ENCODE results near the gene TMOD3.

GRCh38 chr15:51924156-51925068 lies 95.0 kb downstream of the TMOD3 start:
- no peak for TF ChIP-seq GATA2 (IDR thresholded peaks at IDR 0.05; ENCODE audit: low read depth, low read length)
- no peak for TF ChIP-seq GATA3 (IDR thresholded peaks at IDR 0.05; ENCODE audit: low read depth, low read length)

Measured in SH-SY5Y (cell line).